Kidney glomerular epithelial cell (primary cell): ENCODE results near the gene COPS7A.
A peak's percentile ranks its signal among the peaks of the same experiment; 100 is the strongest.

Experiments used
- DNase-seq: peaks from one replicate; lab custom pipeline; 2025; lab: John Stamatoyannopoulos, UW

The COPS7A gene

GRCh38 chr12:6750506-6750905 is 26.7 kb downstream of the COPS7A start:
- DNase-seq = no peak

- no peak for DNase-seq
Observed at GRCh38 chr12:6751767-6752166, 27.9 kb downstream of the COPS7A start.

- peak; percentile 34 for DNase-seq
Observed at GRCh38 chr12:6752167-6752920, 28.5 kb downstream of the COPS7A start.

DNA sequence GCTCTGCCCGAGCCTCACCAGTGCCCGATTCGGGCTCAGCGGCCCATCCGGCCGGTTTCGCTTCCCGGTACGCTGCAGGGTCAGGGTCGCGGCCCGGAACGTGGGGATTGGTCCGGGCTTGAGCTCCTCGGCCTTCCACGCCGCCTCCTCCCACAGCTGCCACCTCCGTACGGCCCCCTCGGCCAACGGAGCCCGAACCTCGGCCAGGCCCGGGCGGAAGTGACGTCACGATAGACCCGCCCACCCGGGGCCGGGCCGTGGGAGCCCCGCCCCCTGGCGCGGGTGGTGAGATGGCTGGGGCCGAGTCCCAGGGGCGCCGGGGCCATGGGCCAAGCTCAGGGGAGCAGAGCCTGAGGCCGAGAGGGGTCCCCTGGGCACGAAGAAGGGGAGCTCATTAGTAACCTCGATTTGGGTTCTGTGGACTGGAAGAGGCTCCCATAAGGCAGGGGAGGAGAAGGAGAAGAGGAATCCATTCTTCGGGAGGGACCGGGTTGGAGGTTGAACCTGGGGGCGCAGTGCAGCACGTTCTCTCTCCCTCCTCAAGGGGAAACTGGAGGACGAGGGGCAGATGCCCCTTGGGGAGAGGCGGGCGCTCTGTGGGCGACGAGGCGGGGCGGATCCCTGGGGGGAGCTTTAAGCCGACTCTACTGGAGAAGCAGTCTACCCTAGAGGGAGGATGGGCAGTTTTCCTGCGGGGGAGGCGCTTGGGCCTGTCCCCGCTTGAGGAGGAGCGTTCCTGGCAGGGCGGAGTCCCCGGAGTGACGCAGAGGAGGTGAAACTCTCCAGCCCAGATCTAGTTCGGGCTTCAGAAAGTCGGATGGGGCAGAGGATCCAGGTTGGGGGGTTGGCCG is 29.3 kb downstream of the COPS7A start, which contains the start of gene MLF2:
Gene MLF2, minus strand, starts transcription at position 221 of the 851 bp plus-strand sequence. CDS start 807 bp downstream, outside the sequence.
- peak; percentile 97 for DNase-seq

GRCh38 chr12:6753772-6754356 is 30.0 kb downstream of the COPS7A start:
- no peak for DNase-seq

- no peak for DNase-seq
Observed at GRCh38 chr12:6754411-6754810, 30.6 kb downstream of the COPS7A start.

DNA sequence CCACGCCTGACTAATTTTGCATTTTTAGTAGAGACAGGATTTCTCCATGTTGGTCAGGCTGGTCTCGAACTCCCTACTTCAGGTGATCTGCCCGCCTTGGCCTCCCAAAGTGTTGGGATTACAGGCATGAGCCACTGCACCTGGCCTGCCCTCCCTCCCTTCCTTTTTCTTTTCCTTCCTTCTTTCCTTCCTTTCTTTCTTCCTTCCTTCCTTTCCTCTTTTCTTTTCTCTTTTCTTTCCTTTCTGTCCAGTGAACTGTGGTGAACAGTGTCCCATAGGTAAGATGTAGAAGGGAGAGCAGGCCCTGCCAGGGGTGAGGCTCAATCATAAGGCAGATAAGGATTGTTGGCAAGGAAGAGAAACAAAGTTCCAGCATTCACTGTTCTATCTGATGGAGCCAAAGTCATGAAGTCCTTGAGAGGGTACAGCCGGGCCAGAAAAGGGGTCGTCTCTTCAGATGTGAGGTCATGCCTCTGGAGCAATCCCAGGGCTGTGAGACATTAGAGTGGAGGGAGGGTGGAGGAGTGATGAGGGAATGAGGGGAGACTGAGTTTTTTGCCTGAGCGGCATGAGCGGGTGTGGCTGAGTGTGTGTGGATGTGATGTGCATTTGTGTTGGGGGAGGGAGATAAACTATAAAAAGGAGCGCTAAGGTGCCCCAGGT is 33.3 kb downstream of the COPS7A start:
- no peak for DNase-seq

- no peak for DNase-seq
Observed at GRCh38 chr12:6758506-6759095, 34.8 kb downstream of the COPS7A start.

- no peak for DNase-seq
Observed at GRCh38 chr12:6759741-6760140, 35.9 kb downstream of the COPS7A start.

- no peak for DNase-seq
Observed at GRCh38 chr12:6763380-6763779, 39.5 kb downstream of the COPS7A start.

DNA sequence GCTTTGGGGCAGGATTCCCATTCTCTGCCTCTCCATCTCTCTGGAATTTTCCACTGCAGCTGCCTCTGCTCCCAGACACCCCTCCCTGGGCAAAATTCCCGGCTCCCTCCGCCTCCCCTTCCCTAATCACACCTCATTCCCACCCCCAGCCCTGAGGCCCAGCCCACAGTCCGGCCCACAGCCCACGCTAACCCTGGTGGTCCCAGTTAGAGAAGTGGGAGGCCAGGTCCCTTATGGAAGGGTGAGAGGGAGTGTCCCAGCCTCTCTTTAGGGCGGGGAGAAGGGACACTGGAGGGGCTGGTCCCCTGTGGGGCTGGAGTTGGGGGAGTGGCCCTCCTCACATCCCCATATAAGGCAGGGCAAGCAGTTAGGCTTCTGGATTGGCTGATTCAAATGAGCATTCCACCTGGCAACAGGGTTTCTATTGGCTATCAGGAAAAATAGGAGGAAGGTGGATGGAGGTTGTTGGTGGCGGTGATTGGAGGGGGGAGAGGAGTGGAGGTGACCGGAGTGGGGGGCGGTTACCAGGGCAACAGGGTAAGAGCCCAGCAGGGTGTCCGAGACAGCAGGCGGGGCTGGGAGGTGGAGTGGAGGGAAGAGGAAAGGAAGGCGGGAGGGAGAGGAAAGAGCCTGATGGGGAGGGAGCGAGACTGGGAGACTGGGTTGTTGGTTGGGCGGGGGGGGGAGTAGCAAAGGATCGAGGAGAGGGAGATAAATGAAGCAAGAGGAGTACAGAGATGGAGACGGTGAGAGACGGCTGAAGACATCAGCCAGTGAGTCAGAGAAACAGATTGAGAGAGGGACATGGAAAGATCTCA is 40.4 kb downstream of the COPS7A start:
- DNase-seq = peak; percentile 98

DNA sequence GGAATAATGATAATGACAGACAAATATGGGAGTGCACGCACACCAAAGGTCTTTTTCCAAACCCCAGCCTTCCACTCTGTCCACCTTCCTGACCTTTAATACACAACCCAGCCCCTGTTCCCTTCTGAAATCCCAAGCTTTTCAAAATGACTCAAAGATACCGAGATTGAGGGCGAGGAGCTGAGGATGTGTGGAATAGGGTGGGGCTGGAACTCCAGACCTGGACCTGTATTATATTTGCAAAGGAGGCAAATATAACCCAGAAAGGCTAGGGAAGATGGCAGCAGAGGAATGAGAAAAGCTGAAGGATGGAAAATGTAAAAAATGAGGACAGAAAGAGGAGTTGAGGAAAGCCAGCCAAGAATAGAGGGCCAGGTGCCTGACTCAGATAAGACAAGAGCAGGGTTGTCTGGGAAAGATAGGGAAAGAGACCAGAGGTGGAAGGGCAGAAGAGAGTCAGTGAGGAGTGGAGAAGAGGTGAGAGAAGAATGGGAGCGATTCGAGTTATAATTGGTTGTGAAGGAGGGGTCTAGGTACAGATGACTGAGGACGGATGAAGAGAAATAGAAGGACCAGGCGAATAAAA is 41.3 kb downstream of the COPS7A start:
- DNase-seq = peak; percentile 16

GRCh38 chr12:6765634-6766581 is 42.1 kb downstream of the COPS7A start, which contains the start of gene PTMS:
Gene PTMS (plus strand): TSS chr12:6766363. CDS start chr12:6766706, 343 bp downstream.
- DNase-seq = peak; percentile 81

DNA sequence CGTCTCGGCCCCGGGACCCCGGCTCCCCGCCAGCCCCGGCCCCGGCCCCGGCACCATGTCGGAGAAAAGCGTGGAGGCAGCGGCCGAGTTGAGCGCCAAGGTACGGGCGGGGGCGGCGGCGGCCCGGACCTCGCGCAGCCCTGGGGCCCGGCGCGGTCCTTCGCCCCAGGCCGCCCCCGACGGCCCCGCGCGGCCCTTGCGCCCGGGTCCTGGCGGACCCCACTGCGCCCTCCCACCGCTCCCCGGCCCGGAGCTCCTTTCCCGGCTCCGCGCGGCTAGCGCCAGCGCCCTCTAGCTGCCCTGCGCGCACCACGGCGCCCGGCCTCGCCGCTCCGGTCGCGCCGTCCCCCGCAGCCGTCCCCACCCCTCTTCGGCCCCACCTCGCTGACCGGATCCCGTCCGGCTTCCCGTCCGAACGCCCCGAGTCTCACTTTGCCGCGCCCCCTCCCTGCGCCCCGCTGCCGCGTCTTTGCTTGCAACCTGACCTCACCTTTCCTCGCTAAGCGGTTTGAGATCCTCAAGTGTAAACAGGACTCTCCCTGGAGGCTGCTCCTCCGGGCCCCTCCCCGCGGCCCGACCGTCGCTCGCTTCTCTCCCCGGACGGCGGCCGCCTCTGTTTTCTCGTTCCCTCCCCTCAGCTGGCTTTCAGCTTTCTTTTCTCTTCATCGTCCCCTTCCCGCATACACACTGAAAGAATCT is 43.0 kb downstream of the COPS7A start:
- DNase-seq = peak; percentile 72

DNA sequence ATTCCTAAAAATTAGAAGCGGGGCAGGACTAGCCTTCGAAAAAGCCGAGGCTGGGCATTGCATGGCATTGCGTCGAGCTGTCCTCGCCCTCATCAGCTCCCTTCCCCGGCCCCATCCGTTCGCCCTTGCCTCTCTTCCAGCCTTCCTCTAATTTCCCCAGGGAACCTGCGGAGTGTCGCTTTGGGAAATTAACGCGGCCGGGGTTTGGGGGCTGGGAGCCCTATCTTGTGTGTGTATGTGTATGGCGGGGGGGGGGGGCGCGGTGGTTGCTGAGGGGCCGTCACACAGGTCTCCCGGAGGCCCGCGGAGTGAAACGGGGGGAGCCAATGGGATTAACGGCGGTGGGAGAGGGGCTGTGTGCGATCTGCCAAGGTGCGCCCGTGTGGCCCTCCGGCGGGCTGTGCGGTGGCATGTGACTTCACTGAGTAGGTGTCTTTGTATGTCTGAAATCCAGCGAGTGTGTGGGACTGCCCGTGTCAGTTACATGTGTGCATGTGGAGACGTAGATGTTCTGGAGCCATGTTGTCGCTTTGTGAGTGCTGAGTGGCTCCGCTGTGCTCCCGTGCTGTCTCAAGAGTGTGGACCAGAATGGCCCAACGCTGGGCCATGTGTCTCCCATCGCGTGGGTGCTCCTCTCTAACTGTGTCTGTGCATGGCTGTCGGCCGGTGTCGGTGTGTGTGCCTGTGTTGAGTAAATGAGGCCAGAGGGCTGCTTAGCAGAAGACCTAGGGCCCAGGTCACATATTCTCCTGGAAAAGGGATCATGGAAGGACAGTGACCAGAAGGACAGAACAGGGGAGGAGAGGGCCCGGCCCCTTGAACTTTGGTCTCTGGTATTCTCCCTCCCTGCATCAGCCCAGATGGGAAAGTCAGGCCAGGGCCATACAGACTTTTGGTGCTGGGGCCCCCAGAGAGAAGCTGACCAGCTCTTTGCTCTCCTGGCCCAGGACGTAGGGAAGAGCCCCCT is 43.8 kb downstream of the COPS7A start:
- no peak for DNase-seq

GRCh38 chr12:6768437-6768914 is 44.6 kb downstream of the COPS7A start:
- no peak for DNase-seq

DNA sequence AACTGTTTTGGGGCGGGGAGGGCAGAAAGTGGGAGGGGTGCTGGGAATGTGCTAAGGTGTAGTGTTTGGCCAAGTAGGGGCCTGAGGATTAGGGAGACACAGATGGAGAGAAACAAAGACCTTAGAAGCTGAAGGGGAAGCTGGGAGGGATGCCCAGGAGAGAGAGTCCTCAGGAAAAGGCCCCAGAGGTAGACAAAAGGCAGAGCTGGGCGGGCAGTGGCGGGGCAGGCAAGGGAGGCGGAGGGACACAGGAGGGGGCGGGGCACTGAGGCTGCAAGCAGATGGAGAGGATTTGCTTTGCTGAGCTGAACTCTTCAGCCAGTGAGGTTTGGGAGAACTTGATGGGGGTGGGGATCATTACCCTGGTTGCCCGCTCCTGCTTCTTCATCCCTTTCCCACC is 45.1 kb downstream of the COPS7A start:
- DNase-seq = no peak
